ENCODE data around the gene ATMIN.

ATMIN gene

DNA sequence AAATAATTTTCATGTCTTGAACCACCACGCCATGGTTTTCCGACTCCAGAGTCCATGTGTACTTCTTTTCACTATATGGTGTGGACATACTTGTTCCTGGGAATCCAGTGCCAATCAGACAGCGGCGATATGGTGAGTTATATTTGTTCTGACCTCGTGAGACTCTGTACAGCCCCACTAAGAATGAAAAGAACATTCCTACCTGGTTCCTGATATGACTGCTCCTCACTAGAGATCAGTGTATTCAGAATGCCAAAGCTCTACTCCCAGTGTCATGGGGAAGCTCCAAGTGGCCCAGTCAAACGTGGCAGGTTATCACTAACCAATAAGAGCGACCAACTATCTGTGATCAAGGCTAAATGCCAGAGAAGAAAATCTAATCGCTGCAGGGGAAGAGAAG, 35.3 kb downstream of the ATMIN start:
- Histone ChIP-seq H3K36me3 (ENCODE audit: control insufficient read depth, insufficient read depth, low read length) (no peaks in the 10 kb centered on the region), H3K4me1 (ENCODE audit: control insufficient read depth, insufficient read depth, low read length) (peaks cover 8% of the 10 kb centered on the region; the same call in 1 of the 2 replicates), H3K9ac (ENCODE audit: low read depth, low read length) (no peak overlapping the region), H3K27ac (ENCODE audit: low read depth, low read length) (no peak overlapping the region), H3K9me3 (ENCODE audit: control insufficient read depth, insufficient read depth, low read length) (no peaks in the 10 kb centered on the region), H3K27me3 (ENCODE audit: control insufficient read depth, insufficient read depth, low read length) (no peaks in the 10 kb centered on the region), H3K4me3 (ENCODE audit: low read depth, low read length) (no peak overlapping the region)

DNA sequence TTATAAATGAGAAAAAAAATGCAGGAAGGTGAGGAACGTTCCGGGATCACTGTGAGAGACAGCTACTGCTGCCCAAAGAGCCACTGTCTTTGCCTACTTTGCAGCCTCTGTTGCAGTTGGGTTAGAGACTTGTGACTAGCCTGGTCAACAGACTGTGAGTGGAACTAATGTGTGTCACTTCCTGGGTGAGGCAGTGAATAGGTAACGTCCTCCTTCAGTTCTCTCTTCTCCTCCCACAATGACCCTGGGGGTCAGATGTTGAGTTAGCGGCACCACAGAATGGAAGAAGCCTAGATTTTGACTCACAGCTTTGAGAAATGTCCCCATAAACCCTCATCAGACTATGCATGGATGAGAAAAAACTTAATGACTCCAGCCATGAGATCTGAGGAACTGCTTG, 36.2 kb downstream of the ATMIN start:
- no peaks in the 10 kb centered on the region for H3K27me3 ChIP-seq (ENCODE audit: control insufficient read depth, insufficient read depth, low read length)
- H3K27ac ChIP-seq (ENCODE audit: low read depth, low read length), result no peak overlapping the region
- no peak overlapping the region for H3K9ac ChIP-seq (ENCODE audit: low read depth, low read length)
- no peaks in the 10 kb centered on the region for H3K36me3 ChIP-seq (ENCODE audit: control insufficient read depth, insufficient read depth, low read length)
- no peaks in the 10 kb centered on the region for H3K9me3 ChIP-seq (ENCODE audit: control insufficient read depth, insufficient read depth, low read length)
- H3K4me3 ChIP-seq (ENCODE audit: low read depth, low read length), result no peak overlapping the region
- H3K4me1 ChIP-seq (ENCODE audit: control insufficient read depth, insufficient read depth, low read length), result peaks cover 13% of the 10 kb centered on the region; the same call in 1 of the 2 replicates

DNA sequence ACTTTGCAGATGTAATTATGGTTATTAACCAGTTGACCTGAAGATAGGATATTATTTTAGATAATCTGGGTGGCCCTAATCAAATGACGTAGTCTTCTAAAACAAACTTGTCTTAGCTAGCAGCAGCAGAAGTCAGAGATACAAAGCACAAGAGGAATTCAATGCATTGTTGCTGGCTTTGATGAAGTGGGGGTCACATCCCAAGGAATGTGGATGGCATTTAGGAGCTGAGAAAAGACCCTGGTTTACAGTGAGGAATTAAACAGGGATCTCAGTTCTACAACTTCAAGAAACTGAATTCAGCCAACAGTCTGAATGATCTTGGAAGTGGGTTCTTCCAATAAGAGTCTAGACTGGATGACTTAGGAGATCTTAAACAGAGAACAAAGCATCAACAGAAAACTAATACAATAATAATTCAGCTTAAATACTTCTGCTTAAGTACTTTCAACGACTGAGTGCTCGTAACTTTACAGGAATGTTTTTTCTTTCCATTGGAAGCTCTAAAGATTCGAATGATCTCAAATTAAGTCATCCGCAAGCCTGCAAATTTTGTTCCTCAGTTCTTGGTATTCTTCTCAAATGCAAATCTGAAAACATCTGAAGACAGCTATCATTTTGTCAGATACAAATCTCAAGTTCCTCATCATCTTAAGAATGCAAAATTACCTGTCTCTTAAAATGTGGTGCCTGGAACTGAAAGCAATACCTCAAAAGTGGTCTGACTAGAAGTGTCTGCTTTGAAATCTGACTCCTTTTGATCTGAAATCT, 38.1 kb downstream of the ATMIN start:
- no peak overlapping the region for H3K9ac ChIP-seq (ENCODE audit: low read depth, low read length)
- no peaks in the 10 kb centered on the region for H3K36me3 ChIP-seq (ENCODE audit: control insufficient read depth, insufficient read depth, low read length)
- H3K4me3 ChIP-seq (ENCODE audit: low read depth, low read length), result no peak overlapping the region
- H3K9me3 ChIP-seq (ENCODE audit: control insufficient read depth, insufficient read depth, low read length), result no peaks in the 10 kb centered on the region
- H3K4me1 ChIP-seq (ENCODE audit: control insufficient read depth, insufficient read depth, low read length), result peaks cover 13% of the 10 kb centered on the region; the same call in 1 of the 2 replicates
- peak overlapping the region; percentile 19 for H3K27ac ChIP-seq (ENCODE audit: low read depth, low read length)
- no peaks in the 10 kb centered on the region for H3K27me3 ChIP-seq (ENCODE audit: control insufficient read depth, insufficient read depth, low read length)

DNA sequence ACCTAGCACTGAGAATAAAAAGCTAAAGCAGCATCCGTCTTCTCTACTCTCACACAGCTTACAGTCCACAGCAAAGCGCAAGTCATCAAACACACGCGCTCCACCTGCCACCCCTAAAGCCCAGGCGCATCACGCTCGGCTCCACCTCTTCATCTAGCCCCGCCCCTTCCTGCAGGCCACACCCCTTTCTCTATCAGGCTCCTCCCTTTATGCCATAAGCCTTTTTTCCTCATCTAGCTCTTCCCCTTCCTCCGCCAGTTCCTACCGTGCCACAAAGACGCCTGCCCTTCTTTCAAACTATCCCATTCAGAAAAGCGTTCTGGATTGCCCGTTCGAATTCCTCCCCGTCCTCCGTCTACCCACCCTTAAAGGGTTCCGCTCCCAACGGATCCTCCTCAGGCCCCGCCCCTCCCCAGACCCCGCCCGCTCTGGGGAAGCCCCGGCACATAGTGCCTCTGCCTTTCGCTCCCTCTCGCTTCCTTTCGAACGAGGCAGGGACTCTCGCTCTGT, 41.0 kb downstream of the ATMIN start:
- Histone ChIP-seq H3K27me3 (ENCODE audit: control insufficient read depth, insufficient read depth, low read length) (no peaks in the 10 kb centered on the region), H3K9me3 (ENCODE audit: control insufficient read depth, insufficient read depth, low read length) (no peaks in the 10 kb centered on the region), H3K4me1 (ENCODE audit: control insufficient read depth, insufficient read depth, low read length) (peaks cover 13% of the 10 kb centered on the region; the same call in 1 of the 2 replicates), H3K27ac (ENCODE audit: low read depth, low read length) (peak overlapping the region; percentile 97), H3K4me3 (ENCODE audit: low read depth, low read length) (peak overlapping the region; percentile 90), H3K9ac (ENCODE audit: low read depth, low read length) (peak overlapping the region; percentile 19; the same call in 1 of the 2 replicates), H3K36me3 (ENCODE audit: control insufficient read depth, insufficient read depth, low read length) (peaks cover 8% of the 10 kb centered on the region)

DNA sequence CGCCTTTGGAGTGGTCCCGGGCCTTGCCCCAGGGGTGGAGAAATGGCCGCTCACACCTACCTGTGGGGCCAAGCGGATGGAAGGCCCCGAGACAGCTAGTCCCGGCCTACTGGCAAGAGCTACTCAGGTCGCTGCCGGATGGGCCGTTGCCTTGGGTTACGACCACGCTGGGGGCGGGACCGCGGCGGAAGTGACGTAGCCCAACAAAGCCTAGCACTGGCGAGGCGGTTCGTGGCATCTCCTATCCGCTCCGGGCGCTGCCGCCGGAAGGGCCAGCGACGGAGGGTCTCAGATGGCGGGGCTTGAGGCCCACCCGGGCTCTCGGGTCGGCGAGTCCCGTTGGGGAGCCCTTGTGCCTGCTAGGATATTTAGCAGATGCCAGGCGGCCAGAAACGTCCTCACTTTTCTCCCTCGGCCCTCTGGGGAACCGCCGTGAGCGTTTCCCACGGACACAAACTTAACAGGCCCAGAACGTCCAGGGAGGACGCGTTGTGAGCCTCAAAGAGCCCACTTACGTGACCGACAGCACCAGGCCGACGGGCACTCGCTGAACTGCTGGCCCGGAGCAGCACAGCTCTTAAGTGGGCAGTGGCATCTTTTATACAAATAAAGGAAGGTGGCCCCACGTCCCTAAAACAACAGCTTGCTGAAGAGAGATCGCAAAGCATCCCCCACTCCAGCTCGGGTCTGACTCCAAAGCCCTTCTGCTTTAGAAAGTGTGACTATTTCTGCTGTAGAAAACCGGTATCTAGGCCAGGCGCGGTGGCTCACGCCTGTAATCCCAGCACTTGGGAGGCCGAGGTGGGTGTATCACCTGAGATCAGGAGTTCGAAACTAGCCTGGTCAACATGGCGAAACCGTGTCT, 41.7 kb downstream of the ATMIN start, which contains the start of gene C16orf46:
C16orf46 (minus strand) TSS at position 163 of the 865 bp plus-strand sequence. CDS start 13,283 bp downstream, outside the sequence.
- H3K27ac ChIP-seq (ENCODE audit: low read depth, low read length), result peak within 1 kb of the TSS; percentile 97
- H3K27me3 ChIP-seq (ENCODE audit: control insufficient read depth, insufficient read depth, low read length), result no peaks in the 10 kb centered on the region
- H3K9me3 ChIP-seq (ENCODE audit: control insufficient read depth, insufficient read depth, low read length), result no peaks in the 10 kb centered on the region
- H3K4me3 ChIP-seq (ENCODE audit: low read depth, low read length), result peak within 1 kb of the TSS; percentile 90
- peak within 1 kb of the TSS; percentile 86 for H3K9ac ChIP-seq (ENCODE audit: low read depth, low read length)
- H3K36me3 ChIP-seq (ENCODE audit: control insufficient read depth, insufficient read depth, low read length), result peaks cover 11% of the 10 kb centered on the region
- peaks cover 13% of the 10 kb centered on the region; the same call in 1 of the 2 replicates for H3K4me1 ChIP-seq (ENCODE audit: control insufficient read depth, insufficient read depth, low read length)

DNA sequence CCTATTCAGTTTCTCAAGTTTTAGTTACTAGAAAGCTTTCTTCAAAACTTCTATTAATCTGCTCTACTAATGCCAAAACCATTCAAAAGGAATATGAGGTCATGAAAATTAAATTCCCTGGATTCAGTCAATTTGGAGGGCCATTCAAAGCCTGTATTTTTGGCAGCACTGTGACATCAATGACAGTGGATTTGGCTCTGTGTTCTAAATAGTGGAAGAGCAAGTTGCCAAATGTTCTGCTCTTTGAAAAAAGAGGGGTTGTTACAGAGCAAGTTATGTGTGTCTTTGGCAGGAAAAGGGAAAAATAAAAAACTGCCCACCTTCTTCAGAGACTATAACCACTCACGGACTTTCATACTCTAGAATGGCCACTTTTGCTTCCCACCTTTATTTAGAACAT, 44.6 kb downstream of the ATMIN start:
- Histone ChIP-seq H3K9me3 (ENCODE audit: control insufficient read depth, insufficient read depth, low read length) (no peaks in the 10 kb centered on the region), H3K36me3 (ENCODE audit: control insufficient read depth, insufficient read depth, low read length) (peaks cover 30% of the 10 kb centered on the region), H3K27me3 (ENCODE audit: control insufficient read depth, insufficient read depth, low read length) (no peaks in the 10 kb centered on the region), H3K9ac (ENCODE audit: low read depth, low read length) (no peak overlapping the region), H3K4me3 (ENCODE audit: low read depth, low read length) (no peak overlapping the region), H3K4me1 (ENCODE audit: control insufficient read depth, insufficient read depth, low read length) (0 out of 2 replicates have a peak, but pooled peaks cover 5% of the 10 kb centered on the region), H3K27ac (ENCODE audit: low read depth, low read length) (no peak overlapping the region)

DNA sequence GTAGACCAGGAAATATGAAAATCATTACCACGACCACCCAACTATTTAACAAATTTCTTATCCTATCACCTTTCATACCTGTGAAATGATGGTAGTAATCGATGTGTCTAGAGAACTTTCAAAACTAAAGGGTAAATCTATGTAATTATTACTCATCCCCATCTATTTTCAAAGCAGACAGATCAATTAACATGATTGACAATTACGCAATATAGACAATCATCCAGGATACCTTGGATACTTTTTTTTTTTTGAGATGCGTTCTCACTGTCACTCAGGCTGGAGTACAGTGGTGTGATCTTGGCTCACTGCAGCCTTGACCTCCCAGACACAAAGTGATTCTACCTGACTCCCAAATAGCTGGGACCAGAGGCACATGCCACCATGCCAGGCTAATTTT, 45.4 kb downstream of the ATMIN start:
- no peak overlapping the region for H3K27ac ChIP-seq (ENCODE audit: low read depth, low read length)
- no peaks in the 10 kb centered on the region for H3K27me3 ChIP-seq (ENCODE audit: control insufficient read depth, insufficient read depth, low read length)
- no peak overlapping the region for H3K4me3 ChIP-seq (ENCODE audit: low read depth, low read length)
- H3K9ac ChIP-seq (ENCODE audit: low read depth, low read length), result no peak overlapping the region
- 0 out of 2 replicates have a peak, but pooled peaks cover 4% of the 10 kb centered on the region for H3K4me1 ChIP-seq (ENCODE audit: control insufficient read depth, insufficient read depth, low read length)
- H3K9me3 ChIP-seq (ENCODE audit: control insufficient read depth, insufficient read depth, low read length), result no peaks in the 10 kb centered on the region
- H3K36me3 ChIP-seq (ENCODE audit: control insufficient read depth, insufficient read depth, low read length), result peaks cover 33% of the 10 kb centered on the region

DNA sequence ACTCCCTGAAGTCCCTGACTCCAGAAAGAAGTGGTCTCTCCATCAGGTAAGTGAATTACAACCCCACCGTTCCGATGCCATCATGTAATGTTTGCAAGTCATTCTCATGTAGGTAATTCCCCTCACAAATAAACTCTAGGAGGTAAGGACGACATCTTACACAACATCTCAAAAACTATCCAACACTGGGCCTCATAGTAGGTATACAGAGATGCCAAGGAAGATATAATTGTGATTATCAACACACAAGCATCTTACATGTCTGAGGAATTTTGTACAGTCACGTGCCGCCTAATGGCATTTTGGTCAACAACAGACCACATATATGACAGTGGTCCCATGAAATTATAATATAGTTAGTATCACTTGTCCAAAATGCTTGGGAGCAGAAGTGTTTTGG, 53.2 kb downstream of the ATMIN start:
- Histone ChIP-seq H3K9ac (ENCODE audit: low read depth, low read length) (no peak overlapping the region), H3K4me1 (ENCODE audit: control insufficient read depth, insufficient read depth, low read length) (no peaks in the 10 kb centered on the region), H3K27ac (ENCODE audit: low read depth, low read length) (no peak overlapping the region), H3K36me3 (ENCODE audit: control insufficient read depth, insufficient read depth, low read length) (peaks cover 54% of the 10 kb centered on the region), H3K4me3 (ENCODE audit: low read depth, low read length) (no peak overlapping the region), H3K27me3 (ENCODE audit: control insufficient read depth, insufficient read depth, low read length) (no peaks in the 10 kb centered on the region), H3K9me3 (ENCODE audit: control insufficient read depth, insufficient read depth, low read length) (no peaks in the 10 kb centered on the region)

DNA sequence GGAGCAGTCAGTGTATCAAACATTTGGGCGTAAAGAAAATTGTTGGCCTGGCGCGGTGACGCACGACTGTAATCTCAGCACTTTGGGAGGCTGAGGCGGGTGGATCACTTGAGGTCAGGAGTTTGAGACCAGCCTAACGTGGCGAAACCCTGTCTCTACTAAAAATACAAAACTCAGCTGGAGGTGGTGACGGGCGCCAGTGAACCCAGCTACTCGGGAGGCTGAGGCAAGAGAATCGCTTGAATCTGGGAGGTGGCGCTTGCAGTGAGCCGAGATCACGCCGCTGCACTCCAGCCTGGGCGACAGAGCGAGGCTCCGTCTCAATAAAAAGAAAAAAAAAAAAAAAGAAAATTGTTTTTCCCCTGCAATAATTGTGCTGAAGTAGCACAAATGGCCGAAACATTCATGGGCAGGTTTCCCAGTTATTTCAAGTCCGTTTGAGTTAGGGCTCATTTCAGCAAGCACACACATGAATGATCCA, 59.2 kb downstream of the ATMIN start:
- Histone ChIP-seq H3K27ac (ENCODE audit: low read depth, low read length) (no peak overlapping the region), H3K9ac (ENCODE audit: low read depth, low read length) (no peak overlapping the region), H3K4me3 (ENCODE audit: low read depth, low read length) (peak overlapping the region; percentile 95), H3K9me3 (ENCODE audit: control insufficient read depth, insufficient read depth, low read length) (no peaks in the 10 kb centered on the region), H3K27me3 (ENCODE audit: control insufficient read depth, insufficient read depth, low read length) (no peaks in the 10 kb centered on the region), H3K36me3 (ENCODE audit: control insufficient read depth, insufficient read depth, low read length) (peaks cover 23% of the 10 kb centered on the region), H3K4me1 (ENCODE audit: control insufficient read depth, insufficient read depth, low read length) (no peaks in the 10 kb centered on the region)

DNA sequence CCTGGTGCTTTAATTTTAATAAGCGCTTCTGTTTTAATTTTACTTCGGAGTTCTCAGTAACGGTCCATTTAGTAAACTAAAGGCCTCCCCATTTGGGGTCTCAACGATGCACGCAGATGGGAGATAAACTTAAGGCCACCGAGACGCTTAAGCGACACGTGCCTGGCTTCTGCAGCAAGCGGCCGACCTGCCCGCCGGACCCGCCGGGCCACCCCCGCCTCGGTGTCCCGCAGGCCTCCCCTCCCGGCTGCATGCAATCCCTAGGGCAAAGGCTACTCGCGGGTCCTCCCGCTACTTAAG, 60.0 kb downstream of the ATMIN start:
- H3K27ac ChIP-seq (ENCODE audit: low read depth, low read length), result peak overlapping the region; percentile 84
- peak overlapping the region; percentile 95 for H3K4me3 ChIP-seq (ENCODE audit: low read depth, low read length)
- no peaks in the 10 kb centered on the region for H3K27me3 ChIP-seq (ENCODE audit: control insufficient read depth, insufficient read depth, low read length)
- peaks cover 15% of the 10 kb centered on the region for H3K36me3 ChIP-seq (ENCODE audit: control insufficient read depth, insufficient read depth, low read length)
- H3K9me3 ChIP-seq (ENCODE audit: control insufficient read depth, insufficient read depth, low read length), result no peaks in the 10 kb centered on the region
- H3K9ac ChIP-seq (ENCODE audit: low read depth, low read length), result peak overlapping the region; percentile 87
- H3K4me1 ChIP-seq (ENCODE audit: control insufficient read depth, insufficient read depth, low read length), result no peaks in the 10 kb centered on the region

All from HUES48 (cell line).